ENCODE results near the gene PCDHGA3.
"Not testable (repeated sequence)": the region's sequence is repeated elsewhere in the genome, so short reads cannot be mapped to it uniquely, and the experiment has no call there.

The PCDHGA3 gene

DNA sequence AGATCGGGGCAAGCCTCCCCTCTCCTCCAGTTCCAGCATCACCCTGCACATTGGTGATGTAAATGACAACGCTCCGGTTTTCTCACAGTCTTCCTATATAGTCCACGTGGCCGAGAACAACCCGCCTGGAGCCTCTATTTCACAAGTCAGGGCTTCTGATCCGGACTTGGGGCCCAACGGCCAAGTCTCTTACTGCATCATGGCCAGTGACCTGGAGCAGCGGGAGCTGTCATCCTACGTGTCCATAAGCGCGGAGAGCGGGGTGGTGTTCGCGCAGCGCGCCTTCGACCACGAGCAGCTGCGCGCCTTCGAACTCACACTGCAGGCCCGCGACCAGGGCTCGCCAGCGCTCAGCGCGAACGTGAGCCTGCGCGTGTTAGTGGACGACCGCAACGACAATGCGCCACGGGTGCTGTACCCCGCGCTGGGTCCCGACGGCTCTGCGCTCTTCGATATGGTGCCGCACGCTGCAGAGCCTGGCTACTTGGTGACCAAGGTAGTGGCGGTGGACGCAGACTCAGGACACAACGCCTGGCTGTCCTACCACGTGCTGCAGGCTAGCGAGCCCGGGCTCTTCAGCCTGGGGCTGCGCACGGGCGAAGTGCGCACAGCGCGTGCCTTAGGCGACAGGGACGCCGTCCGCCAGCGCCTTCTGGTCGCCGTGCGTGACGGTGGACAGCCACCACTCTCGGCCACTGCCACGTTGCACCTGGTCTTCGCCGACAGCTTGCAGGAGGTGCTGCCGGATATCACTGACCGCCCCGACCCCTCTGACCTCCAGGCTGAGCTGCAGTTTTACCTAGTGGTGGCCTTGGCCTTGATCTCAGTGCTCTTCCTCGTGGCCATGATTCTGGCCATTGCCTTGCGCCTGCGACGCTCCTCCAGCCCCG lies 45.8 kb downstream of the PCDHGA3 start:
- peaks cover 0 to 8% (median 0%) of the 10 kb centered on the region in 4 experiments for H3K36me3 ChIP-seq (ENCODE audit: control insufficient read depth in 4 of 4, insufficient read depth in 4 of 4, low read length in 3 of 4)
- ChIA-PET CTCF (interaction anchor here (1.0 to 1.7 kb wide), 4 partner anchors 7 to 135 kb away, joined by 3 to 4 read pairs (median 4); no protein-coding TSS in a partner anchor), POLR2A (no interaction called here)
- H3K9me3 ChIP-seq (ENCODE audit: control extremely low read depth in 1 of 5, control insufficient read depth in 4 of 5, insufficient read depth in 2 of 5, low read depth in 1 of 5, low read length in 4 of 5), result peaks cover 0 to 77% (median 52%) of the 10 kb centered on the region in 5 experiments
- WGBS (ENCODE audit: insufficient coverage), result 34% methylated on average over 77 of the region's 77 CpGs
- H3K27me3 ChIP-seq (replicated peaks in 2 of 5; ENCODE audit: control insufficient read depth in 4 of 5, insufficient read depth in 5 of 5, low read length in 4 of 5), result peaks cover 13 to 80% (median 42%) of the 10 kb centered on the region in 5 experiments
- no peak for DNase-seq
- H3K4me1 ChIP-seq (ENCODE audit: control extremely low read depth in 1 of 4, control insufficient read depth in 4 of 4, insufficient read depth in 4 of 4, low read length in 3 of 4), result no peaks in the 10 kb centered on the region
- H3K27ac ChIP-seq (ENCODE audit: insufficient read depth in 1 of 2, low read depth in 1 of 2, low read length in 2 of 2, poor library complexity in 1 of 2, severe bottlenecking in 2 of 2), result no peak overlapping the region
- H3K4me3 ChIP-seq (ENCODE audit: control insufficient read depth in 1 of 7, extremely low read depth in 1 of 7, insufficient read depth in 4 of 7, low read depth in 2 of 7, low read length in 6 of 7), result no peak overlapping the region

DNA sequence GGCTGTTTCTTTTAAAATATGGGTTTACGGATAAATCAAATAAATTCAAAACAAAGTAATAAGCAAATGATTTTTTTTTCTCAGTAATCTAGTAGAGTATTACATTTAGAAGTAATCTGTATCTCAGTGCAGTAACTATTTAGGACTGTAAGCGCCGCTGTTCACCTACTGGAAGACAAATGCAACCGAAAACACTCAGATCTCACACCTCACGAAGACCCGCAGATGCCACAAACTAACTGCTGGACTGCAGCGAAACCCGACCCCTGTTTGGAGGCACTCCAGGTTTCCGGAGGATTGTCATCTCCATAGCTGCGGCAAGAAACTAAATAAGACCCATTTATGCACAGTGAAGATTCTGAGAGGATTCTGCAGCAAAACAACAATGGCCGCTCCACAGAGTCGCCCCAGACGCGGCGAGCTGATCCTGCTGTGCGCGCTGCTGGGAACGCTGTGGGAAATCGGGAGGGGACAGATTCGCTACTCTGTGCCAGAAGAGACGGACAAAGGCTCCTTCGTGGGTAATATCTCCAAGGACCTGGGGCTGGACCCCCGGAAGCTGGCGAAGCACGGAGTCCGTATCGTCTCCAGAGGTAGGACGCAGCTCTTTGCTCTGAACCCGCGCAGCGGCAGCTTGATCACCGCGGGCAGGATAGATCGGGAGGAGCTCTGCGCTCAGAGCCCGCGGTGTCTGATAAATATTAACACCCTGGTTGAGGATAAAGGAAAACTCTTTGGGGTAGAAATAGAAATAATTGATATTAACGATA lies 49.0 kb downstream of the PCDHGA3 start, which contains the start of gene PCDHGA8:
Gene PCDHGA8, plus strand, starts transcription at position 205 of the 770 bp plus-strand sequence. Its CDS starts 181 bp downstream, at position 386.
- peaks cover 0 to 8% (median 0%) of the 10 kb centered on the region in 4 experiments for H3K36me3 ChIP-seq (ENCODE audit: control insufficient read depth in 4 of 4, insufficient read depth in 4 of 4, low read length in 3 of 4)
- peaks cover 13 to 76% (median 37%) of the 10 kb centered on the region in 5 experiments for H3K27me3 ChIP-seq (replicated peaks in 2 of 5; ENCODE audit: control insufficient read depth in 4 of 5, insufficient read depth in 5 of 5, low read length in 4 of 5)
- H3K9me3 ChIP-seq (ENCODE audit: control extremely low read depth in 1 of 5, control insufficient read depth in 4 of 5, insufficient read depth in 2 of 5, low read depth in 1 of 5, low read length in 4 of 5), result peaks cover 3 to 72% (median 55%) of the 10 kb centered on the region in 5 experiments
- ChIA-PET POLR2A (no interaction called here), CTCF (interaction anchor here (1.3 to 2.5 kb wide), 2 partner anchors 29 to 165 kb away, joined by 4 to 9 read pairs; partner anchors contain the start of gene PCDHGA11)
- H3K4me1 ChIP-seq (ENCODE audit: control extremely low read depth in 1 of 4, control insufficient read depth in 4 of 4, insufficient read depth in 4 of 4, low read length in 3 of 4), result no peaks in the 10 kb centered on the region
- H3K27ac ChIP-seq (ENCODE audit: insufficient read depth in 1 of 2, low read depth in 1 of 2, low read length in 2 of 2, poor library complexity in 1 of 2, severe bottlenecking in 2 of 2), result no peak within 1 kb of the TSS
- H3K4me3 ChIP-seq (ENCODE audit: control insufficient read depth in 1 of 7, extremely low read depth in 1 of 7, insufficient read depth in 4 of 7, low read depth in 2 of 7, low read length in 6 of 7), result peak within 1 kb of the TSS in 1 of 7 experiments; percentile 28
- 33% methylated on average over 35 of the region's 38 CpGs for WGBS (ENCODE audit: insufficient coverage)
- DNase-seq, result peak in 2 of 3 donors; percentile 49 to 52

DNA sequence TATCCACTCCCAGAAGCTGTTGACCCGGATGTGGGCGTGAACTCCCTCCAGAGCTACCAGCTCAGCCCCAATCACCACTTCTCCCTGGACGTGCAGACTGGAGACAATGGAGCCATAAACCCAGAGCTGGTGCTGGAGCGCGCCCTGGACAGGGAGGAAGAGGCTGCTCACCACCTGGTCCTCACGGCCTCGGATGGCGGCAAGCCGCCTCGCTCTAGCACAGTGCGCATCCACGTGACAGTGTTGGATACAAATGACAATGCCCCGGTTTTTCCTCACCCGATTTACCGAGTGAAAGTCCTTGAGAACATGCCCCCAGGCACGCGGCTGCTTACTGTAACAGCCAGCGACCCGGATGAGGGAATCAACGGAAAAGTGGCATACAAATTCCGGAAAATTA lies 49.6 kb downstream of the PCDHGA3 start:
- H3K9me3 ChIP-seq (ENCODE audit: control extremely low read depth in 1 of 5, control insufficient read depth in 4 of 5, insufficient read depth in 2 of 5, low read depth in 1 of 5, low read length in 4 of 5), result peaks cover 3 to 73% (median 52%) of the 10 kb centered on the region in 5 experiments
- H3K36me3 ChIP-seq (ENCODE audit: control insufficient read depth in 4 of 4, insufficient read depth in 4 of 4, low read length in 3 of 4), result peaks cover 0 to 8% (median 0%) of the 10 kb centered on the region in 4 experiments
- H3K27me3 ChIP-seq (replicated peaks in 2 of 5; ENCODE audit: control insufficient read depth in 4 of 5, insufficient read depth in 5 of 5, low read length in 4 of 5), result peaks cover 13 to 73% (median 35%) of the 10 kb centered on the region in 5 experiments
- peak overlapping the region in 1 of 7 experiments; percentile 28 for H3K4me3 ChIP-seq (ENCODE audit: control insufficient read depth in 1 of 7, extremely low read depth in 1 of 7, insufficient read depth in 4 of 7, low read depth in 2 of 7, low read length in 6 of 7)
- POLR2A ChIA-PET, result no interaction called here
- no peak overlapping the region for H3K27ac ChIP-seq (ENCODE audit: insufficient read depth in 1 of 2, low read depth in 1 of 2, low read length in 2 of 2, poor library complexity in 1 of 2, severe bottlenecking in 2 of 2)
- 30% methylated on average over 17 of the region's 21 CpGs for WGBS (ENCODE audit: insufficient coverage)
- no peak for DNase-seq
- CTCF ChIA-PET, result interaction anchor here (1.3 kb wide), 1 partner anchor 165 kb away, joined by 4 read pairs; no protein-coding TSS in a partner anchor
- no peaks in the 10 kb centered on the region for H3K4me1 ChIP-seq (ENCODE audit: control extremely low read depth in 1 of 4, control insufficient read depth in 4 of 4, insufficient read depth in 4 of 4, low read length in 3 of 4)

DNA sequence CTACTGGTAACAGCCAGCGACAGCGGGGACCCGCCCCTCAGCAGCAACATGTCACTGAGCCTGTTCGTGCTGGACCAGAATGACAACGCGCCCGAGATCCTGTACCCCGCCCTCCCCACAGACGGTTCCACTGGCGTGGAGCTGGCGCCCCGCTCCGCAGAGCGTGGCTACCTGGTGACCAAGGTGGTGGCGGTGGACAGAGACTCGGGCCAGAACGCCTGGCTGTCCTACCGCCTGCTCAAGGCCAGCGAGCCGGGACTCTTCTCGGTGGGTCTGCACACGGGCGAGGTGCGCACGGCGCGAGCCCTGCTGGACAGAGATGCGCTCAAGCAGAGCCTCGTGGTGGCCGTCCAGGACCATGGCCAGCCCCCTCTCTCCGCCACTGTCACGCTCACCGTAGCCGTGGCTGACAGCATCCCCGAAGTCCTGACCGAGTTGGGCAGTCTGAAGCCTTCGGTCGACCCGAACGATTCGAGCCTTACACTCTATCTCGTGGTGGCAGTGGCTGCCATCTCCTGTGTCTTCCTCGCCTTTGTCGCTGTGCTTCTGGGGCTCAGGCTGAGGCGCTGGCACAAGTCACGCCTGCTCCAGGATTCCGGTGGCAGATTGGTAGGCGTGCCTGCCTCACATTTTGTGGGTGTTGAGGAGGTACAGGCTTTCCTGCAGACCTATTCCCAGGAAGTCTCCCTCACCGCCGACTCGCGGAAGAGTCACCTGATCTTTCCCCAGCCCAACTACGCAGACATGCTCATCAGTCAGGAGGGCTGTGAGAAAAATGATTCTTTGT lies 51.0 kb downstream of the PCDHGA3 start:
- H3K4me1 ChIP-seq (ENCODE audit: control extremely low read depth in 1 of 4, control insufficient read depth in 4 of 4, insufficient read depth in 4 of 4, low read length in 3 of 4); POLR2A ChIA-PET; H3K4me3 ChIP-seq (ENCODE audit: control insufficient read depth in 1 of 7, extremely low read depth in 1 of 7, insufficient read depth in 4 of 7, low read depth in 2 of 7, low read length in 6 of 7); H3K36me3 ChIP-seq (ENCODE audit: control insufficient read depth in 4 of 4, insufficient read depth in 4 of 4, low read length in 3 of 4); H3K27ac ChIP-seq (ENCODE audit: insufficient read depth in 1 of 2, low read depth in 1 of 2, low read length in 2 of 2, poor library complexity in 1 of 2, severe bottlenecking in 2 of 2); DNase-seq: not testable (repeated sequence)
- CTCF ChIA-PET, result interaction anchor here (1.1 to 4.1 kb wide), 3 partner anchors 19 to 118 kb away, joined by 3 to 17 read pairs (median 9); partner anchors contain the start of genes PCDHGA10 and TAF7
- Histone ChIP-seq H3K27me3 (replicated peaks in 2 of 5; ENCODE audit: control insufficient read depth in 4 of 5, insufficient read depth in 5 of 5, low read length in 4 of 5) (peaks cover 12 to 73% (median 33%) of the 10 kb centered on the region in 5 experiments), H3K9me3 (ENCODE audit: control extremely low read depth in 1 of 5, control insufficient read depth in 4 of 5, insufficient read depth in 2 of 5, low read depth in 1 of 5, low read length in 4 of 5) (peaks cover 3 to 72% (median 52%) of the 10 kb centered on the region in 5 experiments)
- 32% methylated on average over 26 of the region's 53 CpGs for WGBS (ENCODE audit: insufficient coverage)

Measured in common myeloid progenitor, CD34-positive (primary cell).